WTC11 (cell line): ENCODE measurements around the gene ALX4. TPM values are rescaled to one million over a fixed set of nuclear protein-coding genes. Genes with fewer than 3 reads are reported as not detected.

Source experiments
- ATAC-seq: fragments of 200-7000 bp; cut with Tn5 transposase; 2 replicates; pipeline ENCODE4 v1.10.0; 2021; ENCODE audit warnings: mild to moderate bottlenecking, moderate library complexity
- CTCF ChIA-PET: fragments of 300-600 bp; sonication (Branson Sonifier 250); formaldehyde crosslinking; loops from one replicate; lab custom pipeline; 2021; ENCODE audit warnings: antibody characterized with exemption; lab: Charles Lee
- POLR2A ChIA-PET: fragments of 350-600 bp; sonication (Branson Sonifier 250); formaldehyde crosslinking; loops from one replicate; lab custom pipeline; 2021; ENCODE audit warnings: antibody characterized with exemption; lab: Charles Lee
- DNase-seq: peaks from one replicate; pipeline ENCODE4 v3.0.0; 2021; ENCODE audit warnings: low spot score
- H3K27ac Mint-ChIP-seq: 2 replicates; pipeline ENCODE4 v1.8.0; 2021; ENCODE audit warnings: mixed read lengths
- H3K27me3 Mint-ChIP-seq: 2 replicates; pipeline ENCODE4 v1.8.0; 2021; ENCODE audit warnings: low read depth, mild to moderate bottlenecking, moderate library complexity, mixed read lengths
- H3K36me3 Mint-ChIP-seq: 2 replicates; pipeline ENCODE4 v1.8.0; 2021; ENCODE audit warnings: mixed read lengths
- H3K4me1 Mint-ChIP-seq: 2 replicates; pipeline ENCODE4 v1.8.0; 2022; ENCODE audit warnings: mixed read lengths
- H3K4me3 Mint-ChIP-seq: 2 replicates; pipeline ENCODE4 v1.8.0; 2021; ENCODE audit warnings: mild to moderate bottlenecking, moderate library complexity, mixed read lengths
- H3K9me3 Mint-ChIP-seq: 2 replicates; pipeline ENCODE4 v1.8.0; 2021; ENCODE audit warnings: mixed read lengths
- ATF1 ChIP-seq: sonication (generic); formaldehyde crosslinking; IDR thresholded peaks from 2 replicates; pipeline ENCODE4 v1.8.1; 2023; ENCODE audit warnings: mild to moderate bottlenecking, moderate library complexity, missing genetic modification reagents
- ESRRA ChIP-seq: sonication (generic); formaldehyde crosslinking; IDR thresholded peaks from 2 replicates; pipeline ENCODE4 v1.8.1; 2022; ENCODE audit warnings: mild to moderate bottlenecking, missing genetic modification reagents, borderline replicate concordance
- ETV6 ChIP-seq: sonication (generic); formaldehyde crosslinking; IDR thresholded peaks from 2 replicates; pipeline ENCODE4 v1.8.1; 2022; ENCODE audit warnings: mild to moderate bottlenecking, missing genetic modification reagents
- KAT7 ChIP-seq: sonication (generic); formaldehyde crosslinking; IDR thresholded peaks from 2 replicates; pipeline ENCODE4 v1.8.1; 2023; ENCODE audit warnings: missing genetic modification reagents, mild to moderate bottlenecking, borderline replicate concordance
- RORB ChIP-seq: fragments of 250-450 bp; sonication (Bioruptor Pico); IDR thresholded peaks from 2 replicates; pipeline ENCODE4 v1.9.0; 2021; ENCODE audit warnings: mild to moderate bottlenecking
- TEAD4 ChIP-seq: sonication (generic); formaldehyde crosslinking; IDR thresholded peaks from 2 replicates; pipeline ENCODE4 v1.8.0; 2022; ENCODE audit warnings: mild to moderate bottlenecking, missing genetic modification reagents
- ZBTB21 ChIP-seq: sonication (generic); formaldehyde crosslinking; IDR thresholded peaks from 2 replicates; pipeline ENCODE4 v1.8.1; 2023; ENCODE audit warnings: mild to moderate bottlenecking, missing genetic modification reagents, borderline replicate concordance
- total RNA-seq: library from RNA; stranded (reverse); gene quantifications from 3 replicates; pipeline ENCODE4 v1.2.3, GENCODE V29; 2021
- TF ChIP-seq, protein P1 (sequence below): fragments of 250-450 bp; sonication (Bioruptor Pico); IDR thresholded peaks from 2 replicates; pipeline ENCODE4 v1.9.0; 2021; ENCODE audit warnings: mild to moderate bottlenecking
- TF ChIP-seq, protein P2 (sequence below): sonication (generic); formaldehyde crosslinking; conservative IDR thresholded peaks from 2 replicates; pipeline ENCODE4 v1.8.1; 2023; ENCODE audit warnings: mild to moderate bottlenecking, low read depth, missing genetic modification reagents, moderate library complexity
- TF ChIP-seq, protein P3 (sequence below): sonication (generic); formaldehyde crosslinking; IDR thresholded peaks from 2 replicates; pipeline ENCODE4 v1.8.1; 2022; ENCODE audit warnings: missing genetic modification reagents, borderline replicate concordance
- TF ChIP-seq, protein P4 (sequence below): sonication (generic); formaldehyde crosslinking; IDR thresholded peaks from 2 replicates; pipeline ENCODE4 v1.8.0; 2023; ENCODE audit warnings: mild to moderate bottlenecking, missing genetic modification reagents
- TF ChIP-seq, protein P5 (sequence below): sonication (generic); formaldehyde crosslinking; IDR thresholded peaks from 2 replicates; pipeline ENCODE4 v1.8.0; 2022; ENCODE audit warnings: missing genetic modification reagents
- TF ChIP-seq, protein P6 (sequence below): sonication (generic); formaldehyde crosslinking; IDR thresholded peaks from 2 replicates; pipeline ENCODE4 v1.8.1; 2023; ENCODE audit warnings: mild to moderate bottlenecking, moderate library complexity, missing genetic modification reagents

Gene ALX4
- total RNA-seq, 1 experiment from 2014 or later, result not detected

DNA sequence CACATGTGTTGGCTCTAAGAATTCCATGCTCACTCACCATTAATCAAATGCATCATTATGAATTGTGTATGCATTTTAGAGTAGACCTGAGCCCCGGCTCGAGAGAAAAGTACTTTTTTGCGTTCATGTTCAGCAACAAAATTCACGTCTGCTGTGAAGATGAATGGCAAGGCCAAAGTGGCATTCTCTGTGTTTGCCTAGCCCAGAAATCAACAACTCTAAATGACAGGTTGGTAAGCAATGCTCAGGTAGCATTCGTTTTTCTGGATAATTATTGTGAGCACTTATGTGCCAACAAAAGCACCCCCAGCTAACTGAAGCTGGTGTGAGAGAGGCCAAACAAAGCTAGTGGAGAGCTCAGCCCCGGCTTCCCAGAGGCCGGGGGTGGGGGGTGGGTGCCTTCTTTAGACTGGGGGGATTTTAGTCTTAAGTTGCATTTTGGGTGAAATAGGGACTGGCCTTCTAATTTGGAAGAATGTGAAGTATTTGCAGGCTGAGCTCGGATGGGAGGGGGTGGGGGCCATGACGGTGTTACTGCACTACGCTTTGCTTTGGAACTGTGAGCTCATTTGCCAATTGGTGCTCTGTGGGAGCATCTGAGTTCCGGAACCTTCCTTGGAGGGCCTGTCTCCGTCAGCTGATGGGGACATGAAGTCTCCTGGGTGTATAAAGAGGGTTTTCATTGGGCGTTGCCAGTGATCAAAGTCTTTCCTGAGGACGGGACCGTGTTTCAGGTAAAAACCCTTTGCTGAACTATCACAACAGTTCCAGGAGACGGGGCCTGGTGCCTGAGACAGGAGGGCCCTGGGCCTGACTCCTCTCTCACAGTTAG, 29.0 kb upstream of the ALX4 start (continued):
- TF ChIP-seq, protein P1, sequence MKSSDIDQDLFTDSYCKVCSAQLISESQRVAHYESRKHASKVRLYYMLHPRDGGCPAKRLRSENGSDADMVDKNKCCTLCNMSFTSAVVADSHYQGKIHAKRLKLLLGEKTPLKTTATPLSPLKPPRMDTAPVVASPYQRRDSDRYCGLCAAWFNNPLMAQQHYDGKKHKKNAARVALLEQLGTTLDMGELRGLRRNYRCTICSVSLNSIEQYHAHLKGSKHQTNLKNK (CRISPR knock-in tag), result no peak
- TF ChIP-seq, protein P2, sequence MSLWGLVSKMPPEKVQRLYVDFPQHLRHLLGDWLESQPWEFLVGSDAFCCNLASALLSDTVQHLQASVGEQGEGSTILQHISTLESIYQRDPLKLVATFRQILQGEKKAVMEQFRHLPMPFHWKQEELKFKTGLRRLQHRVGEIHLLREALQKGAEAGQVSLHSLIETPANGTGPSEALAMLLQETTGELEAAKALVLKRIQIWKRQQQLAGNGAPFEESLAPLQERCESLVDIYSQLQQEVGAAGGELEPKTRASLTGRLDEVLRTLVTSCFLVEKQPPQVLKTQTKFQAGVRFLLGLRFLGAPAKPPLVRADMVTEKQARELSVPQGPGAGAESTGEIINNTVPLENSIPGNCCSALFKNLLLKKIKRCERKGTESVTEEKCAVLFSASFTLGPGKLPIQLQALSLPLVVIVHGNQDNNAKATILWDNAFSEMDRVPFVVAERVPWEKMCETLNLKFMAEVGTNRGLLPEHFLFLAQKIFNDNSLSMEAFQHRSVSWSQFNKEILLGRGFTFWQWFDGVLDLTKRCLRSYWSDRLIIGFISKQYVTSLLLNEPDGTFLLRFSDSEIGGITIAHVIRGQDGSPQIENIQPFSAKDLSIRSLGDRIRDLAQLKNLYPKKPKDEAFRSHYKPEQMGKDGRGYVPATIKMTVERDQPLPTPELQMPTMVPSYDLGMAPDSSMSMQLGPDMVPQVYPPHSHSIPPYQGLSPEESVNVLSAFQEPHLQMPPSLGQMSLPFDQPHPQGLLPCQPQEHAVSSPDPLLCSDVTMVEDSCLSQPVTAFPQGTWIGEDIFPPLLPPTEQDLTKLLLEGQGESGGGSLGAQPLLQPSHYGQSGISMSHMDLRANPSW (CRISPR knock-in tag), result no peak
- TF ChIP-seq, protein P3, sequence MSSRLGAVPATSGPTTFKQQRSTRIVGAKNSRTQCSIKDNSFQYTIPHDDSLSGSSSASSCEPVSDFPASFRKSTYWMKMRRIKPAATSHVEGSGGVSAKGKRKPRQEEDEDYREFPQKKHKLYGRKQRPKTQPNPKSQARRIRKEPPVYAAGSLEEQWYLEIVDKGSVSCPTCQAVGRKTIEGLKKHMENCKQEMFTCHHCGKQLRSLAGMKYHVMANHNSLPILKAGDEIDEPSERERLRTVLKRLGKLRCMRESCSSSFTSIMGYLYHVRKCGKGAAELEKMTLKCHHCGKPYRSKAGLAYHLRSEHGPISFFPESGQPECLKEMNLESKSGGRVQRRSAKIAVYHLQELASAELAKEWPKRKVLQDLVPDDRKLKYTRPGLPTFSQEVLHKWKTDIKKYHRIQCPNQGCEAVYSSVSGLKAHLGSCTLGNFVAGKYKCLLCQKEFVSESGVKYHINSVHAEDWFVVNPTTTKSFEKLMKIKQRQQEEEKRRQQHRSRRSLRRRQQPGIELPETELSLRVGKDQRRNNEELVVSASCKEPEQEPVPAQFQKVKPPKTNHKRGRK (CRISPR knock-in tag), result no peak
- no peak for TF ChIP-seq ZBTB21 (CRISPR knock-in tag)
- no peak for TF ChIP-seq ETV6 (CRISPR knock-in tag)

DNA sequence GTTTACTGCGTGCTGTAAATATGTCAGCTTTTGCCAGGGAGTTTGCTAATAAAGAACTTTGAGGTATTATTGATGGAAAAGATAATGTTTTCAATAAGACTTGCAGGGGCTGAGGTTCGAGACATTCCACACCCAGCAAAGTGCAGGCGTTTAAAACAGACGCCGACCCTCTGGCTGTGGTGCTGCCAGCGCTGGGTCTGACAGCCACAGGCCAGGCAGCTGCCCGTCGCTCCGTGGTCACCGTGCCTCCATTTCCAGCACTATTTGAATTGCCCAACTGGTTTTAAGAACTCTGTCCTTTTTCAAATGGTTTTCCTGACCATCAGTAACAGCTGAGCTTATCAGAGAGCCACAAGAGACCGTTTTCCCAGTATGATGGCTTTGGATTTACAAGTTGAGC, 28.1 kb upstream of the ALX4 start:
- Mint-ChIP-seq H3K4me1 (peaks cover 35% of the 10 kb centered on the region), H3K36me3 (no peaks in the 10 kb centered on the region), H3K27me3 (peaks cover 66% of the 10 kb centered on the region), H3K4me3 (no peak overlapping the region), H3K9me3 (no peaks in the 10 kb centered on the region), H3K27ac (no peak overlapping the region)
- ChIA-PET CTCF (interaction anchor here (0.6 kb wide), 1 partner anchor 281 kb away, joined by 4 read pairs; no protein-coding TSS in a partner anchor), POLR2A (no interaction called here)
- no peak for DNase-seq
- ATAC-seq, result no peak
- no peak for TF ChIP-seq ATF1
- TF ChIP-seq, protein P4, sequence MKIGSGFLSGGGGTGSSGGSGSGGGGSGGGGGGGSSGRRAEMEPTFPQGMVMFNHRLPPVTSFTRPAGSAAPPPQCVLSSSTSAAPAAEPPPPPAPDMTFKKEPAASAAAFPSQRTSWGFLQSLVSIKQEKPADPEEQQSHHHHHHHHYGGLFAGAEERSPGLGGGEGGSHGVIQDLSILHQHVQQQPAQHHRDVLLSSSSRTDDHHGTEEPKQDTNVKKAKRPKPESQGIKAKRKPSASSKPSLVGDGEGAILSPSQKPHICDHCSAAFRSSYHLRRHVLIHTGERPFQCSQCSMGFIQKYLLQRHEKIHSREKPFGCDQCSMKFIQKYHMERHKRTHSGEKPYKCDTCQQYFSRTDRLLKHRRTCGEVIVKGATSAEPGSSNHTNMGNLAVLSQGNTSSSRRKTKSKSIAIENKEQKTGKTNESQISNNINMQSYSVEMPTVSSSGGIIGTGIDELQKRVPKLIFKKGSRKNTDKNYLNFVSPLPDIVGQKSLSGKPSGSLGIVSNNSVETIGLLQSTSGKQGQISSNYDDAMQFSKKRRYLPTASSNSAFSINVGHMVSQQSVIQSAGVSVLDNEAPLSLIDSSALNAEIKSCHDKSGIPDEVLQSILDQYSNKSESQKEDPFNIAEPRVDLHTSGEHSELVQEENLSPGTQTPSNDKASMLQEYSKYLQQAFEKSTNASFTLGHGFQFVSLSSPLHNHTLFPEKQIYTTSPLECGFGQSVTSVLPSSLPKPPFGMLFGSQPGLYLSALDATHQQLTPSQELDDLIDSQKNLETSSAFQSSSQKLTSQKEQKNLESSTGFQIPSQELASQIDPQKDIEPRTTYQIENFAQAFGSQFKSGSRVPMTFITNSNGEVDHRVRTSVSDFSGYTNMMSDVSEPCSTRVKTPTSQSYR (CRISPR knock-in tag), result no peak
- no peak for TF ChIP-seq ESRRA (CRISPR knock-in tag)
- TF ChIP-seq KAT7, result no peak
- TF ChIP-seq, protein P1 (CRISPR knock-in tag), result no peak
- TF ChIP-seq, protein P2 (CRISPR knock-in tag), result no peak
- no peak for TF ChIP-seq TEAD4
- TF ChIP-seq RORB (CRISPR knock-in tag), result no peak
- TF ChIP-seq, protein P5, sequence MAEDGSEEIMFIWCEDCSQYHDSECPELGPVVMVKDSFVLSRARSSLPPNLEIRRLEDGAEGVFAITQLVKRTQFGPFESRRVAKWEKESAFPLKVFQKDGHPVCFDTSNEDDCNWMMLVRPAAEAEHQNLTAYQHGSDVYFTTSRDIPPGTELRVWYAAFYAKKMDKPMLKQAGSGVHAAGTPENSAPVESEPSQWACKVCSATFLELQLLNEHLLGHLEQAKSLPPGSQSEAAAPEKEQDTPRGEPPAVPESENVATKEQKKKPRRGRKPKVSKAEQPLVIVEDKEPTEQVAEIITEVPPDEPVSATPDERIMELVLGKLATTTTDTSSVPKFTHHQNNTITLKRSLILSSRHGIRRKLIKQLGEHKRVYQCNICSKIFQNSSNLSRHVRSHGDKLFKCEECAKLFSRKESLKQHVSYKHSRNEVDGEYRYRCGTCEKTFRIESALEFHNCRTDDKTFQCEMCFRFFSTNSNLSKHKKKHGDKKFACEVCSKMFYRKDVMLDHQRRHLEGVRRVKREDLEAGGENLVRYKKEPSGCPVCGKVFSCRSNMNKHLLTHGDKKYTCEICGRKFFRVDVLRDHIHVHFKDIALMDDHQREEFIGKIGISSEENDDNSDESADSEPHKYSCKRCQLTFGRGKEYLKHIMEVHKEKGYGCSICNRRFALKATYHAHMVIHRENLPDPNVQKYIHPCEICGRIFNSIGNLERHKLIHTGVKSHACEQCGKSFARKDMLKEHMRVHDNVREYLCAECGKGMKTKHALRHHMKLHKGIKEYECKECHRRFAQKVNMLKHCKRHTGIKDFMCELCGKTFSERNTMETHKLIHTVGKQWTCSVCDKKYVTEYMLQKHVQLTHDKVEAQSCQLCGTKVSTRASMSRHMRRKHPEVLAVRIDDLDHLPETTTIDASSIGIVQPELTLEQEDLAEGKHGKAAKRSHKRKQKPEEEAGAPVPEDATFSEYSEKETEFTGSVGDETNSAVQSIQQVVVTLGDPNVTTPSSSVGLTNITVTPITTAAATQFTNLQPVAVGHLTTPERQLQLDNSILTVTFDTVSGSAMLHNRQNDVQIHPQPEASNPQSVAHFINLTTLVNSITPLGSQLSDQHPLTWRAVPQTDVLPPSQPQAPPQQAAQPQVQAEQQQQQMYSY (CRISPR knock-in tag), result no peak
- TF ChIP-seq, protein P6, sequence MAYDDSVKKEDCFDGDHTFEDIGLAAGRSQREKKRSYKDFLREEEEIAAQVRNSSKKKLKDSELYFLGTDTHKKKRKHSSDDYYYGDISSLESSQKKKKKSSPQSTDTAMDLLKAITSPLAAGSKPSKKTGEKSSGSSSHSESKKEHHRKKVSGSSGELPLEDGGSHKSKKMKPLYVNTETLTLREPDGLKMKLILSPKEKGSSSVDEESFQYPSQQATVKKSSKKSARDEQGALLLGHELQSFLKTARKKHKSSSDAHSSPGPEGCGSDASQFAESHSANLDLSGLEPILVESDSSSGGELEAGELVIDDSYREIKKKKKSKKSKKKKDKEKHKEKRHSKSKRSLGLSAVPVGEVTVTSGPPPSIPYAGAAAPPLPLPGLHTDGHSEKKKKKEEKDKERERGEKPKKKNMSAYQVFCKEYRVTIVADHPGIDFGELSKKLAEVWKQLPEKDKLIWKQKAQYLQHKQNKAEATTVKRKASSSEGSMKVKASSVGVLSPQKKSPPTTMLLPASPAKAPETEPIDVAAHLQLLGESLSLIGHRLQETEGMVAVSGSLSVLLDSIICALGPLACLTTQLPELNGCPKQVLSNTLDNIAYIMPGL (CRISPR knock-in tag), result no peak
- TF ChIP-seq, all 79 proteins: peak for 0
